CD14-positive monocyte (primary cell): ENCODE data around the gene MPP4. TPM values are rescaled to one million over a fixed set of nuclear protein-coding genes. Genes with fewer than 3 reads are reported as not detected.

ENCODE experiments used
- DNase-seq, 3 donors: peaks; one replicate each; pipeline ENCODE4 v3.0.0-alpha.2; 2011 to 2022
- H2AFZ ChIP-seq: 2 replicates; pipeline ENCODE4 v1.6.0; 2012; ENCODE audit warnings: mild to moderate bottlenecking, low read depth, low read length, inconsistent platforms; ENCODE audit not compliant: insufficient read depth, poor library complexity, severe bottlenecking
- H3K27ac ChIP-seq, 2 donors: 1 replicate in 1 of 2; 2 replicates in 1 of 2; pipeline ENCODE4 v1.5.1; 2012 to 2013; ENCODE audit warnings: low read length in 2 of 2, control low read depth in 1 of 2, inconsistent platforms in 1 of 2, low read depth in 1 of 2, mild to moderate bottlenecking in 1 of 2
- H3K27me3 ChIP-seq, 2 donors: one replicate each; pipeline versions ENCODE4 v1.6.0 to v1.6.1; 2011 to 2013; ENCODE audit warnings: low read length in 2 of 2; ENCODE audit not compliant: control insufficient read depth in 2 of 2, insufficient read depth in 2 of 2
- H3K36me3 ChIP-seq, 2 donors: replicated peaks in 1 of 2; 1 replicate in 1 of 2; 2 replicates in 1 of 2; pipeline versions ENCODE4 v1.5.1 to v1.6.1; 2012 to 2013; ENCODE audit warnings: low read length in 2 of 2, control low read depth in 1 of 2, inconsistent platforms in 1 of 2, mild to moderate bottlenecking in 1 of 2; ENCODE audit not compliant: insufficient read depth in 2 of 2, control insufficient read depth in 1 of 2
- H3K4me1 ChIP-seq, 2 donors: 1 replicate in 1 of 2; 2 replicates in 1 of 2; pipeline versions ENCODE4 v1.5.1 to v1.6.1; 2012 to 2013; ENCODE audit warnings: low read length in 2 of 2, control low read depth in 1 of 2, inconsistent platforms in 1 of 2, mild to moderate bottlenecking in 1 of 2, moderate library complexity in 1 of 2; ENCODE audit not compliant: insufficient read depth in 2 of 2, control insufficient read depth in 1 of 2
- H3K4me2 ChIP-seq: replicated peaks from 2 replicates; pipeline ENCODE3; 2012; ENCODE audit warnings: low read length, moderate library complexity, mild to moderate bottlenecking; ENCODE audit not compliant: poor library complexity, severe bottlenecking; ENCODE audit errors: extremely low read depth
- H3K4me3 ChIP-seq, 3 experiments: fragments of 200-600 bp in 1 of 3; sonication (generic) in 1 of 3; replicated peaks in 1 of 3; 1 replicate in 2 of 3; 2 replicates in 1 of 3; pipeline ENCODE4 v1.5.1; 2011 to 2013; ENCODE audit warnings: low read length in 3 of 3, mild to moderate bottlenecking in 3 of 3, control low read depth in 2 of 3, low read depth in 2 of 3, inconsistent platforms in 1 of 3, moderate library complexity in 1 of 3
- H3K79me2 ChIP-seq: 2 replicates; pipeline ENCODE4 v1.6.0; 2012; ENCODE audit warnings: mild to moderate bottlenecking, control low read depth, inconsistent platforms, low read length, moderate library complexity; ENCODE audit not compliant: insufficient read depth
- H3K9ac ChIP-seq: 2 replicates; pipeline ENCODE4 v1.6.0; 2017; ENCODE audit warnings: low read length, mild to moderate bottlenecking; ENCODE audit not compliant: insufficient read depth, poor library complexity, severe bottlenecking
- H3K9me3 ChIP-seq, 2 donors: replicated peaks in 1 of 2; 1 replicate in 1 of 2; 2 replicates in 1 of 2; pipeline versions ENCODE4 v1.5.1 to v1.6.1; 2012 to 2013; ENCODE audit warnings: low read length in 2 of 2, control low read depth in 1 of 2; ENCODE audit not compliant: control insufficient read depth in 1 of 2, insufficient read depth in 1 of 2
- H4K20me1 ChIP-seq: 2 replicates; pipeline ENCODE4 v1.6.0; 2012; ENCODE audit warnings: mild to moderate bottlenecking, low read length, control low read depth, moderate library complexity; ENCODE audit not compliant: insufficient read depth
- H3K27ac Mint-ChIP-seq, 7 donors: one replicate each; pipeline ENCODE4 v1.8.0; 2020; ENCODE audit warnings: mild to moderate bottlenecking in 7 of 7, mixed read lengths in 7 of 7, moderate library complexity in 6 of 7, inconsistent platforms in 2 of 7
- H3K27me3 Mint-ChIP-seq, 3 donors: one replicate each; pipeline ENCODE4 v1.8.0; 2021 to 2022; ENCODE audit warnings: low read depth in 3 of 3, mild to moderate bottlenecking in 3 of 3, mixed read lengths in 3 of 3, moderate library complexity in 3 of 3, inconsistent platforms in 1 of 3
- H3K36me3 Mint-ChIP-seq, 2 donors: one replicate each; pipeline ENCODE4 v1.8.0; 2020; ENCODE audit warnings: mixed read lengths in 2 of 2, inconsistent platforms in 1 of 2, mild to moderate bottlenecking in 1 of 2
- H3K4me1 Mint-ChIP-seq: one replicate; pipeline ENCODE4 v1.8.0; 2020; ENCODE audit warnings: mild to moderate bottlenecking, mixed read lengths
- H3K4me3 Mint-ChIP-seq, 2 donors: one replicate each; pipeline ENCODE4 v1.8.0; 2020; ENCODE audit warnings: mild to moderate bottlenecking in 2 of 2, mixed read lengths in 2 of 2, moderate library complexity in 1 of 2
- H3K9me3 Mint-ChIP-seq, 7 donors: one replicate each; pipeline ENCODE4 v1.8.0; 2020 to 2022; ENCODE audit warnings: mixed read lengths in 7 of 7, mild to moderate bottlenecking in 6 of 7, moderate library complexity in 6 of 7, inconsistent platforms in 2 of 7
- WGBS: methylation state at CpG from one replicate; pipeline ENCODE4 v1.1.5; 2013; ENCODE audit warnings: missing lambda C conversion rate; ENCODE audit not compliant: insufficient coverage; 5-methylcytosine and 5-hydroxymethylcytosine counted together
- intact Hi-C, 2 donors: fragments of 100-400 bp; cut with micrococcal nuclease; formaldehyde crosslinking; loops; one replicate each; pipeline versions ENCODE4 v1.15.0 to v1.15.1; 2023
- polyA minus RNA-seq: library from RNA; depleted of rRNA, polyadenylated mRNA; stranded (reverse); fragments of >200 nt; gene quantifications from 2 replicates; pipeline ENCODE4 v1.2.3, GENCODE V29; 2012
- polyA plus RNA-seq, 3 donors: library from polyadenylated mRNA; depleted of rRNA in 1 of 3; unstranded in 2 of 3; stranded (reverse) in 1 of 3; fragments of 300-500 nt in 2 of 3; fragments of >200 nt in 1 of 3; fragmentation: Illumina TruSeq in 2 of 3; gene quantifications; 1 replicate in 2 of 3; 2 replicates in 1 of 3; pipeline ENCODE4 v1.2.3, GENCODE V29; 2012 to 2021
- total RNA-seq, 12 experiments: library from RNA in 1 of 12; stranded (reverse) in 1 of 12; fragments of 120-200 nt in 1 of 12; gene quantifications; one replicate each; pipeline ENCODE4 v1.2.4 and lab custom pipeline; 2013 to 2026; ENCODE audit warnings: mixed read lengths in 6 of 12, inconsistent platforms in 1 of 12
- TF ChIP-seq, protein P1 (sequence below): fragments of 200-600 bp; IDR thresholded peaks from one replicate; pipeline ENCODE4 v1.8.0; 2022; ENCODE audit warnings: antibody characterized with exemption, mild to moderate bottlenecking

The MPP4 gene, protein sequence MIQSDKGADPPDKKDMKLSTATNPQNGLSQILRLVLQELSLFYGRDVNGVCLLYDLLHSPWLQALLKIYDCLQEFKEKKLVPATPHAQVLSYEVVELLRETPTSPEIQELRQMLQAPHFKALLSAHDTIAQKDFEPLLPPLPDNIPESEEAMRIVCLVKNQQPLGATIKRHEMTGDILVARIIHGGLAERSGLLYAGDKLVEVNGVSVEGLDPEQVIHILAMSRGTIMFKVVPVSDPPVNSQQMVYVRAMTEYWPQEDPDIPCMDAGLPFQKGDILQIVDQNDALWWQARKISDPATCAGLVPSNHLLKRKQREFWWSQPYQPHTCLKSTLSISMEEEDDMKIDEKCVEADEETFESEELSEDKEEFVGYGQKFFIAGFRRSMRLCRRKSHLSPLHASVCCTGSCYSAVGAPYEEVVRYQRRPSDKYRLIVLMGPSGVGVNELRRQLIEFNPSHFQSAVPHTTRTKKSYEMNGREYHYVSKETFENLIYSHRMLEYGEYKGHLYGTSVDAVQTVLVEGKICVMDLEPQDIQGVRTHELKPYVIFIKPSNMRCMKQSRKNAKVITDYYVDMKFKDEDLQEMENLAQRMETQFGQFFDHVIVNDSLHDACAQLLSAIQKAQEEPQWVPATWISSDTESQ
- total RNA-seq (2013), result not detected
- polyA plus RNA-seq, result under 1 TPM in 1 of 3 donors, not detected in 2; 0.04 TPM
- polyA minus RNA-seq, result not detected in 2 replicates
- total RNA-seq (lab: John Stamatoyannopoulos, UW), result 0 to 2.1 (median 0.25) reads per million in 11 experiments

DNA sequence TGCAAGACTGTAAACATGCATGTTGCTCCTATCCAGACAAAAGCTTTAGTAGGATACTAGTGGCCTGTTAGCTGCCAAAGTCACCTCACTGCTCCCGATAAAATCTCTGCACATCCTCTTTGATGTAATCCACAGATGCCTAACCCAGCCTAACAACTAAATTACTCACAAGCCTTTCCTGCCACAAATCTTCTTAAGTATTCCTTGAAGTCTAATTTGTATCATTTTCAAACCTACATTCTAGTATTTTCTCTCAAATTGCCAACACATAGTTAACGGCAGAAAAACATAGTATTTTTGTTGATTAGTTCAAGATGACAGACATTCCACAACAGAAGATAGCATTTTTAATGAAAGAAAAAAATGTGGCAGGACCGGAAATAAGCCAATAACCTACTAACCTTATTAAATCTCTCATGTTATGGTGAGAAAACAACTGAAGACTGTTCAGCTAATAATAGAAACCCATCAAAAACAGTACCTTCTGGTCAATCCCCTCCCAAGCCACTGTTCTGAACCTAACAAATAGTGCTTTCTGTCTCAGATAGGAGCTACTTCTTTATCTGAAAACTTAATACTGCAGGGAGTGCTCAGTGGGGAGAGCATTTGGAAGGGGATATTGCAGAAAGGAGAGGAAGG is at the start of gene MPP4:
Gene MPP4, minus strand, starts transcription at position 57 of the 639 bp plus-strand sequence. CDS start 4,690 bp downstream, outside the sequence.
- H3K4me1 Mint-ChIP-seq, result no peaks in the 10 kb centered on the region
- Histone ChIP-seq H3K9me3 (no peaks in the 10 kb centered on the region), H3K27me3 (no peaks in the 10 kb centered on the region), H3K79me2 (no peaks in the 10 kb centered on the region), H3K4me2 (no peak within 1 kb of the TSS), H4K20me1 (no peaks in the 10 kb centered on the region), H2AFZ (no peak within 1 kb of the TSS), H3K27ac (no peak within 1 kb of the TSS), H3K4me3 (no peak within 1 kb of the TSS), H3K36me3 (peaks cover 17 to 19% of the 10 kb centered on the region in 2 donors), H3K9ac (no peak within 1 kb of the TSS), H3K4me1 (no peaks in the 10 kb centered on the region)
- no peak within 1 kb of the TSS for H3K4me3 Mint-ChIP-seq
- peaks cover 0 to 1% (median 0%) of the 10 kb centered on the region in 7 donors for H3K9me3 Mint-ChIP-seq
- H3K27me3 Mint-ChIP-seq, result no peaks in the 10 kb centered on the region
- TF ChIP-seq, protein P1, sequence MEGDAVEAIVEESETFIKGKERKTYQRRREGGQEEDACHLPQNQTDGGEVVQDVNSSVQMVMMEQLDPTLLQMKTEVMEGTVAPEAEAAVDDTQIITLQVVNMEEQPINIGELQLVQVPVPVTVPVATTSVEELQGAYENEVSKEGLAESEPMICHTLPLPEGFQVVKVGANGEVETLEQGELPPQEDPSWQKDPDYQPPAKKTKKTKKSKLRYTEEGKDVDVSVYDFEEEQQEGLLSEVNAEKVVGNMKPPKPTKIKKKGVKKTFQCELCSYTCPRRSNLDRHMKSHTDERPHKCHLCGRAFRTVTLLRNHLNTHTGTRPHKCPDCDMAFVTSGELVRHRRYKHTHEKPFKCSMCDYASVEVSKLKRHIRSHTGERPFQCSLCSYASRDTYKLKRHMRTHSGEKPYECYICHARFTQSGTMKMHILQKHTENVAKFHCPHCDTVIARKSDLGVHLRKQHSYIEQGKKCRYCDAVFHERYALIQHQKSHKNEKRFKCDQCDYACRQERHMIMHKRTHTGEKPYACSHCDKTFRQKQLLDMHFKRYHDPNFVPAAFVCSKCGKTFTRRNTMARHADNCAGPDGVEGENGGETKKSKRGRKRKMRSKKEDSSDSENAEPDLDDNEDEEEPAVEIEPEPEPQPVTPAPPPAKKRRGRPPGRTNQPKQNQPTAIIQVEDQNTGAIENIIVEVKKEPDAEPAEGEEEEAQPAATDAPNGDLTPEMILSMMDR, result no peak
- H3K27ac Mint-ChIP-seq, result no peak within 1 kb of the TSS
- 67% methylated on average over 1 of the region's 3 CpGs for WGBS
- no peak for DNase-seq
- intact Hi-C loops, result no loop called here
- peaks cover 18 to 28% of the 10 kb centered on the region in 2 donors for H3K36me3 Mint-ChIP-seq

DNA sequence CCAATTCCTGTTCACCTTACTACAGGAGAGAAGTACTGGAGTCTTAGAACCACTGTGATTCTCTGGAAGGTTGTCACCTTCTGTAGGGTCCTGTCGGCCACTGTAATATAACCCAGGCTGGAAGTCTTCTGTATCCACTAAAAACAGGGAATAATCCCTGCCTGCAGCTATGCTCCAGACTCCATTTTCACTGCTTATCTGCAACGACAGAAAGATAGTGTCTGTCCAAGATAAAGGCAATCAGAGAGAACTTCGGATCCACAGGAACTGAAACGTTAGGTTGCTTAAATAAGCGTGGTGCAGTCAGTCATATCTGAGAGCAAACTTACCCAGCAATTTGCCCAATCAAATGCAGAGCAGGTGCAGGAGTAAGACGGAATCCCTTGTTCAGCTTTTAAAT is 48.1 kb upstream of the MPP4 start:
- Histone ChIP-seq H3K9ac (no peak overlapping the region), H2AFZ (no peak overlapping the region), H3K9me3 (no peaks in the 10 kb centered on the region), H3K27me3 (no peaks in the 10 kb centered on the region), H3K4me1 (no peaks in the 10 kb centered on the region), H3K27ac (no peak overlapping the region), H4K20me1 (no peaks in the 10 kb centered on the region), H3K4me2 (no peak overlapping the region), H3K36me3 (peaks cover 17 to 52% of the 10 kb centered on the region in 2 donors), H3K79me2 (no peaks in the 10 kb centered on the region), H3K4me3 (no peak overlapping the region)
- H3K27me3 Mint-ChIP-seq, result no peaks in the 10 kb centered on the region
- TF ChIP-seq, protein P1, result no peak
- WGBS, result 83% methylated on average over 4 of the region's 6 CpGs
- DNase-seq, result no peak
- no peak overlapping the region for H3K4me3 Mint-ChIP-seq
- intact Hi-C loops, result no loop called here
- no peaks in the 10 kb centered on the region for H3K9me3 Mint-ChIP-seq
- no peaks in the 10 kb centered on the region for H3K4me1 Mint-ChIP-seq
- H3K36me3 Mint-ChIP-seq, result peaks cover 40 to 46% of the 10 kb centered on the region in 2 donors
- H3K27ac Mint-ChIP-seq, result no peak overlapping the region
